HEK293T (cell line): ENCODE data around the gene SAMD11.

Source experiments
- ARNT ChIP-seq: fragments of 450-650 bp; IDR thresholded peaks from 2 replicates; pipeline ENCODE4 v1.6.1; 2017; ENCODE audit warnings: mild to moderate bottlenecking
- BHLHE40 ChIP-seq: fragments of 450-650 bp; IDR thresholded peaks from 2 replicates; pipeline ENCODE4 v1.6.1; 2016; ENCODE audit warnings: mild to moderate bottlenecking, moderate library complexity, borderline replicate concordance
- CTBP1 ChIP-seq: fragments of 450-650 bp; IDR thresholded peaks from 2 replicates; pipeline ENCODE4 v1.6.1; 2016; ENCODE audit warnings: borderline replicate concordance
- ELF4 ChIP-seq: fragments of 450-650 bp; IDR thresholded peaks from 2 replicates; pipeline ENCODE4 v1.6.1; 2017; ENCODE audit warnings: antibody characterized with exemption
- FOXA1 ChIP-seq: fragments of 450-650 bp; IDR thresholded peaks from 2 replicates; pipeline ENCODE4 v1.6.1; 2016; ENCODE audit warnings: mild to moderate bottlenecking
- FOXK2 ChIP-seq: fragments of 450-650 bp; IDR thresholded peaks from 2 replicates; pipeline ENCODE4 v1.6.1; 2016; ENCODE audit warnings: mild to moderate bottlenecking
- FOXM1 ChIP-seq: fragments of 450-650 bp; IDR thresholded peaks from 2 replicates; pipeline ENCODE4 v1.6.1; 2017; ENCODE audit warnings: mild to moderate bottlenecking, borderline replicate concordance
- HDGF ChIP-seq: fragments of 450-650 bp; IDR thresholded peaks from 2 replicates; pipeline ENCODE4 v1.6.1; 2017; ENCODE audit warnings: antibody characterized with exemption, borderline replicate concordance
- LEF1 ChIP-seq: fragments of 450-650 bp; IDR thresholded peaks from 2 replicates; pipeline ENCODE4 v1.6.1; 2017; ENCODE audit warnings: mild to moderate bottlenecking, borderline replicate concordance
- NFRKB ChIP-seq: fragments of 450-650 bp; IDR thresholded peaks from 2 replicates; pipeline ENCODE4 v1.6.1; 2016; ENCODE audit warnings: mild to moderate bottlenecking, moderate library complexity
- SP1 ChIP-seq: fragments of 450-650 bp; IDR thresholded peaks from 2 replicates; pipeline ENCODE4 v1.6.1; 2017
- SUZ12 ChIP-seq: fragments of 450-650 bp; IDR thresholded peaks from 2 replicates; pipeline ENCODE4 v1.6.1; 2016; ENCODE audit warnings: mild to moderate bottlenecking
- TARDBP ChIP-seq: fragments of 450-650 bp; IDR thresholded peaks from 2 replicates; pipeline ENCODE4 v1.6.1; 2016
- ZNF384 ChIP-seq: fragments of 450-650 bp; IDR thresholded peaks from 2 replicates; pipeline ENCODE4 v1.6.1; 2016

DNA sequence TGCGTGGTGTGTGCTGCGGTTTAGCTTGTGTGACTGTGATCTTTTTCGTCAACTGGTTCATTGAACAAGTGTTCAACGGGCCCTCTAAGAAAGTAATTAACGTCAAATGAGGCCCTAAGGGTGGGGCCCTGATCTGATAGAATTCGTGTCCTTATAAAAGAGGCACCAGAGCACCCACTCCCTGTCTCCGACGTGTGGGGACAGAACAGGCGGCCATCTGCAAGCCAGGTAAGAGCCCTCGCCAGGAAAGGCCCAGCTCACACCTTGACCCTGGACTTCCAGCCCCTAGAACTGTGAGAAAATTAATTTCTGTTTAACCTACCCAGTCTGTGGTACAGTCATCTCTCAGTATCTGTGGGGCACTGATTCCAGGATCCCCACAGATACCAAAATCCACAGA lies 20.4 kb upstream of the SAMD11 start:
- TF ChIP-seq SUZ12 (no peak), FOXM1 (no peak), LEF1 (no peak), SP1 (no peak), BHLHE40 (no peak), HDGF (no peak), FOXK2 (no peak), FOXA1 (no peak), ZNF384 (no peak), CTBP1 (no peak), ARNT (no peak), NFRKB (no peak), ELF4 (no peak), TARDBP (no peak)
